ENCODE results near the gene ERH.
"Not testable (repeated sequence)": the region's sequence is repeated elsewhere in the genome, so short reads cannot be mapped to it uniquely, and the experiment has no call there.

ERH gene

DNA sequence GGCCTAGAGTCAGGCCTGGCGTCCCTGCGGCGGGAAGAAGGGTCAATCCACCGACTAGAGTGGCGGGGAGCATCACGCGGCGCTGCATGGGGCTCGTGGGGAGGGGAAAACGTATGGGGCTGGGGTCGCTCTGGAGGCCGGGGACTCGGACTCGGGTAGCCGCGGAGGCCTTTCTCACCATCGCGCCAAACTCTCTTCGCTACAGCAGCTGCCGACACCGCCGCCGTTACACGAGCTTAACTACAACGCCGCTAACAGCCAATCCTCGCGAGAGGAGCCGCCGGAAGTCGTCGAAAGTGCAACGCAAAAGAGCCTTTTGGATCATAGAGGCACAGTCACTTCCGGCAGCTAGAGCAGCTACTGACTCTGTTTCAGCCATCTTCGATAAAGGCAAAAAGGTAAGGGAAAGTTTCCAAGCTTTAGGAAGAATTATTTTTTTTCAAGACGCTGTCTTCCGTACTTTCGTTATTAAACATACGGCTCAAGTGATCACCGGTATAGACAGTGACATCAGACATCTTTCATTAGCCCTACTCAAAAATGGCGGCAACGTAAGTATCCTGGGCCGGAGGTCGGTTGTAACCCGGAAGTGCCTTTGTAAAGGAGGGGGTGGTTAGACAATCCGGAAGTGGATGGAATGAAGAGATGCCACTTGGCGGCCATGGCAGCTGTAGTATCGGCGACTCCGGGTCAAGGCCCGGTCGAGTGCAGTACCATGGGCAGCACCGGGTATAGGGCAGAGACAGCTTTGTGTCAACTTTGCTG is at the start of gene ERH, which contains the start of gene SLC39A9:
Gene ERH (minus strand): TSS at position 247 of the 765 bp plus-strand sequence. CDS start 66 bp downstream, at position 181.
Gene SLC39A9 (plus strand): TSS at position 640 of the 765 bp plus-strand sequence. CDS start 678 bp downstream, outside the sequence.
- Mint-ChIP-seq H3K4me1 (peaks cover 72% of the 10 kb centered on the region), H3K4me3 (peak within 1 kb of the TSS; percentile 97), H3K27me3 (no peaks in the 10 kb centered on the region), H3K27ac (peak within 1 kb of the TSS; percentile 100), H3K36me3 (peaks cover 54% of the 10 kb centered on the region), H3K9me3 (no peaks in the 10 kb centered on the region)
- CTCF ChIA-PET, result interaction anchor here (1.0 to 2.2 kb wide), 2 partner anchors 34 to 61 kb away, joined by 3 to 6 read pairs; no protein-coding TSS in a partner anchor
- DNase-seq, result peak; percentile 97

DNA sequence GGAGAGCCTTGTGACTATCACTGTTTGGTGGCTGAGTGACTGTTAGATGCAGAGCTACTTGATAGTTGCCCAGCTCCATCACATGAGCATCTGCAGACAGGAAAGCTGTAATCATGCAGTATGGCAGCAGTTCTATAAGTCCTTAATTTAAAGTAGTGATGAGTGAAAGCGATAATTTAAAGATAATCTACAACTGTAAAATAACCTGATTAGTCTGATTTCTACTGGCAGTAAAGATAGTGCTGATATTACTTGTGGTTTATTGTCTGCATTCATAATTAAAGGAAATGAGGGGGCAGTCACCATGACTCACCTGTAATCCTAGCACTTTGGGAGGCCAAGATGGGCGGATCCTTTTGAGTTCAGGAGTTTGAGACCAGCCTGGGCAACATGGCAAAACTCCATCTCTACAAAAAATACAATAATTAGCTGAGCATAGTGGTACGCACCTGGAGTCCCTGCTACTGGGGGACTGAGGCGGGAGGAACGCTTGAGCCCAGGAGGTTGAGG is 45.3 kb upstream of the ERH start:
- Mint-ChIP-seq H3K27ac (no peak overlapping the region), H3K4me1 (no peaks in the 10 kb centered on the region), H3K36me3 (peaks cover 36% of the 10 kb centered on the region), H3K27me3 (no peaks in the 10 kb centered on the region), H3K9me3 (no peaks in the 10 kb centered on the region), H3K4me3 (no peak overlapping the region)
- no peak for DNase-seq
- CTCF ChIA-PET, result interaction anchor here (1.0 kb wide), 1 partner anchor 182 kb away, joined by 3 read pairs; no protein-coding TSS in a partner anchor

GRCh38 chr14:69441948-69442347 is 43.8 kb upstream of the ERH start:
- Mint-ChIP-seq H3K27ac (no peak overlapping the region), H3K4me1 (no peaks in the 10 kb centered on the region), H3K36me3 (peaks cover 35% of the 10 kb centered on the region), H3K27me3 (no peaks in the 10 kb centered on the region), H3K9me3 (no peaks in the 10 kb centered on the region), H3K4me3 (no peak overlapping the region)
- DNase-seq, result no peak
- CTCF ChIA-PET, result interaction anchor here (1.0 kb wide), 1 partner anchor 181 kb away, joined by 3 read pairs; no protein-coding TSS in a partner anchor

DNA sequence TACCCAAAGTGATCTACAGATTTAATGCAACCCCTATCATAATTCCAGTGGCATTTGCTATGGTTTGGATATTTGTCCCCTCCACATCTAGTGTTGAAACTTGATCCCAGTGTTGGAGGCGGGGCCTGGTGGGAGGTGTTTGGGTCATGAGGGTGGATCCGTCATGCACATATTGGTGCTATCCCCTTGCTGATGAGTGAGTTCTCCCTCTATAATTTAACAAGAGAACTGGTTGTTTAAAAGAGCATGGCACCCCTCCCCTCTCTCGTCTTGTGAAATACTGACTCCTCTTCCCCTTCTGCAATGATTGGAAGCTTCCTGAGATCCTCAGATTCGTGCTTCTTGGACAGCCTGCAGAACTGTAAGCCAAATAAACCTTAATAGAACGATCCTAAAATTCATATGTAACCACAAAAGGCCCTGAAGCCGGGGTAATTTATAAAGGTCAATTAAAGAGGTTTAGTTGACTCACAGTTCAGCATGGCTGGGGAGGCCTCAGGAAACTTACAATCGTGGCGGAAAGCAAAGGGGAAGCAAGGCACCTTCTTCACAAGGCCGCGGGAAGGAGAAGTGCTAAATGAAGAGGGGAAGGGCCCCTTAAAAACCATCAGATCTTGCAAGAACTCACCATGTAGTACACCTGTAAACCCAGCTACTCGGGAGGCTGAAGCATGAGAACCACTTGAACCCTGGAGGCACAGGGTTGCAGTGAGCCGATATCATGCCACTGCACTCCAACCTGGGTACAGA is 41.6 kb upstream of the ERH start:
- Mint-ChIP-seq H3K4me3 (no peak overlapping the region), H3K9me3 (no peaks in the 10 kb centered on the region), H3K27ac (no peak overlapping the region), H3K36me3 (peaks cover 27% of the 10 kb centered on the region), H3K4me1 (no peaks in the 10 kb centered on the region), H3K27me3 (no peaks in the 10 kb centered on the region)
- CTCF ChIA-PET, result no interaction called here
- no peak for DNase-seq

DNA sequence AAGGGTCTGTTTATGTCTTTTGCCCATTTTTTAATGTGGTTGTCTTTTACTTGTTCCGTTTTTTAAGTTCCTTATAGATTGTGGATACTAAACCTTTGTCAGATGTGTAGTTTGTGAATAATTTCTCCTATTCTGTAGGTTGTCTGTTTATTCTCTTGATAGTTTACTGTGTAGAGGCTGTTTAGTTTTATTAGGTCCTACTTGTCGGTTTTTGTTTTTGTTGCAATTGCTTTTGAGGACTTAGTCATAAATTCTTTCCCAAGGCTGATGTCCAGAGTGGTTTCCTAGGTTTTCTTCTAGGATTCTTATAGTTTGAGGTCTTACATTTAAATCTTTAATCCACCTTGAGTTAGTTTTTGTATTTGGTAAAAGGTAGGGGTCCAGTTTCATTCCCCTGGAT is 34.3 kb upstream of the ERH start:
- no peaks in the 10 kb centered on the region for H3K9me3 Mint-ChIP-seq
- H3K4me3 Mint-ChIP-seq, result no peak overlapping the region
- CTCF ChIA-PET, result no interaction called here
- no peaks in the 10 kb centered on the region for H3K4me1 Mint-ChIP-seq
- no peak for DNase-seq
- no peaks in the 10 kb centered on the region for H3K27me3 Mint-ChIP-seq
- no peak overlapping the region for H3K27ac Mint-ChIP-seq
- H3K36me3 Mint-ChIP-seq, result peaks cover 9% of the 10 kb centered on the region

- no peaks in the 10 kb centered on the region for H3K9me3 Mint-ChIP-seq
- DNase-seq, result no peak
- H3K27ac Mint-ChIP-seq, result no peak overlapping the region
- H3K4me1 Mint-ChIP-seq, result no peaks in the 10 kb centered on the region
- no peaks in the 10 kb centered on the region for H3K27me3 Mint-ChIP-seq
- H3K4me3 Mint-ChIP-seq, result no peak overlapping the region
- CTCF ChIA-PET, result no interaction called here
- peaks cover 15% of the 10 kb centered on the region for H3K36me3 Mint-ChIP-seq
These were observed 32.3 kb upstream of the ERH start for GRCh38 chr14:69430306-69430939.

DNA sequence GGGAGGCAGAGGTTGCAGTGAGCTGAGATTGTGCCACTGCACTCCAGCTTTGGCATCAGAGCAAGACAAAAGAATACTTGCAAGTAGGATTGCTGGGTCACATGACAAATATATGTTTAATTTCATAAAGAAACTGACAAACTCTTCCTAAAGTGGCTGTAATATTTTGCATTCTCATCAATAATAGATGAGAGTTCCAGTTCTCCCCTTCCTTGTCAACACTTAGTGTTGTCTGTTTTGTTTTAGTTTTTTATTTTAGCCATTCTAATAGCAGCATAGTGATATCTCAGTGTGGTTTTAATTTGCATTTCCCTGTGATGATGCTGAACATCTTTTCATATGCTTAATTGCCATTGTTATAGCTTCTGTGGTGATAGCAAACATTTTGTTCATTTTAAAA is 31.5 kb upstream of the ERH start:
- CTCF ChIA-PET, result no interaction called here
- Mint-ChIP-seq H3K36me3 (peaks cover 22% of the 10 kb centered on the region), H3K4me3 (no peak overlapping the region), H3K9me3 (no peaks in the 10 kb centered on the region), H3K27me3 (no peaks in the 10 kb centered on the region), H3K27ac (no peak overlapping the region), H3K4me1 (no peaks in the 10 kb centered on the region)
- no peak for DNase-seq

GRCh38 chr14:69428289-69428998 is 30.3 kb upstream of the ERH start:
- CTCF ChIA-PET, result no interaction called here
- Mint-ChIP-seq H3K4me3 (no peak overlapping the region), H3K9me3 (no peaks in the 10 kb centered on the region), H3K27me3 (no peaks in the 10 kb centered on the region), H3K36me3 (peaks cover 26% of the 10 kb centered on the region), H3K27ac (peak overlapping the region; percentile 22), H3K4me1 (no peaks in the 10 kb centered on the region)
- no peak for DNase-seq

DNA sequence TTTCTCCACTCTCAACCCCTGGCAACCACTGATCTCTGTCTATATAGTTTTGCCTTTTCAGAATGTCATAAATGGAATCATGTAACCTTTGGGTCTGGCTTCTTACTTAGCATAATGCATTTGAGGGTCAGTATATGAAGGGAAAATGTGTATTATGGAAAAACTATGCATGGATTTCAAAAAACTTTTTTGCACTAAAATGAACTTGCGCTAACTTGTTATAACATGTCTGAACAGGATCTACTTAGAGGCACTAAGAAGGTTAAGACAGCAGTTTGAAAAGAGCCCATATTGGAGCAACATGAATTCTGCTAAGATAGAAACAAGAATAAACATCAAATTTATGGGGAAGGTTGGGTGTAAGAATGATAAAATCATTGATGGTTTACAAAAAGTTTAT is 29.5 kb upstream of the ERH start:
- H3K36me3 Mint-ChIP-seq, result peaks cover 26% of the 10 kb centered on the region
- H3K27me3 Mint-ChIP-seq, result no peaks in the 10 kb centered on the region
- no peak overlapping the region for H3K4me3 Mint-ChIP-seq
- H3K4me1 Mint-ChIP-seq, result no peaks in the 10 kb centered on the region
- no peak overlapping the region for H3K27ac Mint-ChIP-seq
- DNase-seq, result no peak
- CTCF ChIA-PET, result no interaction called here
- H3K9me3 Mint-ChIP-seq, result no peaks in the 10 kb centered on the region

DNA sequence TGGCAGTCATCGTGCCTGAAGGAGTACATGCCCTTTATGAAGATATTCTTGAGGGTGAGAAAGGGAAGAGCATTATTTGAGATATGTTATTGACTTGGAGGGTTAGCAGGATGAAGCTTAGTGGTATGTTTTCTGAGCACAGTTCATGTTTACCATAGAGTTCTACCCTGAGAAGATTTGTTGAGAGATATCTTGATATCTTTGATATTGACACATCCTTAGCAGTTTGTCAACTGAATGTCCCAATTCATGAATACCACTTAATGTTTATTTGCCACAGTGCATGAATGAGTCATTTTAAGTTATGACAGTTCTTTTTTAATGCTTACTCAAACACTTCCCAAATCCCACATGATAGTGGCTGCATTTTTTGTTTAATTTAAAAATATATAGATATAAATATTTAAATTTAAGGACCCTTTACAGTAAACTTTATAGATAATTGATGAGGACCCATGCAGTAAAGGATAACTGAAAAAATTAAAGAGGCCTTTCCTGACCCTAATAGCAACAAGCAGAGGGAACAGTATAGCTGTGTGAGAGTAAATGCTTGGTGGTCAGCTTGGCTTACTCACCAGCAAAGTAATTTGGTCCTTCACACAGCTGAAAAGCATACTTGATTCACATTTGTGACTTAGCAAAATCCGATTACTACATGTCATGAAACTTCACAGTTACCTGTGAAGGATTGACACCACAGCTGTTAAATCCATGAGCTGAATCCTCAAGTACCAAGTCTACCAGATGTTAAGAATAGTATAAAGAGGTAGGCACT is 26.2 kb upstream of the ERH start:
- H3K4me1 Mint-ChIP-seq, result peaks cover 11% of the 10 kb centered on the region
- H3K36me3 Mint-ChIP-seq, result peaks cover 34% of the 10 kb centered on the region
- no peaks in the 10 kb centered on the region for H3K27me3 Mint-ChIP-seq
- no peak overlapping the region for H3K27ac Mint-ChIP-seq
- H3K4me3 Mint-ChIP-seq, result no peak overlapping the region
- CTCF ChIA-PET, result interaction anchor here (1.0 kb wide), 1 partner anchor 12 kb away, joined by 3 read pairs; no protein-coding TSS in a partner anchor
- DNase-seq, result no peak
- no peaks in the 10 kb centered on the region for H3K9me3 Mint-ChIP-seq

GRCh38 chr14:69423279-69423678 is 25.2 kb upstream of the ERH start:
- Mint-ChIP-seq H3K36me3 (peaks cover 31% of the 10 kb centered on the region), H3K4me3 (no peak overlapping the region), H3K27ac (no peak overlapping the region), H3K9me3 (no peaks in the 10 kb centered on the region), H3K4me1 (peaks cover 17% of the 10 kb centered on the region), H3K27me3 (no peaks in the 10 kb centered on the region)
- CTCF ChIA-PET, result no interaction called here
- DNase-seq, result no peak

GRCh38 chr14:69416087-69416486 is 18.0 kb upstream of the ERH start:
- DNase-seq, H3K27ac Mint-ChIP-seq, H3K4me3 Mint-ChIP-seq, H3K27me3 Mint-ChIP-seq, CTCF ChIA-PET: not testable (repeated sequence)
- peaks cover 17% of the 10 kb centered on the region for H3K36me3 Mint-ChIP-seq
- peaks cover 15% of the 10 kb centered on the region for H3K4me1 Mint-ChIP-seq
- peaks cover 11% of the 10 kb centered on the region for H3K9me3 Mint-ChIP-seq

DNA sequence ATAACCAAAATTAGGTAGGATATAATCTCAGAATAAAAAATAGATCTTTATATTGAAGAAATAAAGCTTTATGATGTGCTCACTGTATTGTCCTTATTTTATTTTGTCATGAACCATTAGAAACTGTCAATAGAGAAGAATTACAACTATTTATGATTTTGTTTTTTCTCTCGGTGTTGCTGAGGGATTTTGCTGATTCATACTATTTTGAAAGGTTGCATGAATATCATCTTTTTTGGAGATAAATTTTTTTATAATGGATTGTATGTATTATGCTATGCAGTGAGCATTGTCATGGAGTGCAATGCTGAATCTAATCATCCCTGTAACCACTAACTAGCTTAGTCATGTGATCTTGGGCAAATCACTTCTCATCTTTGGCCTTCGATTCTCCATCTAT is 15.4 kb upstream of the ERH start:
- no peaks in the 10 kb centered on the region for H3K27me3 Mint-ChIP-seq
- H3K27ac Mint-ChIP-seq, result no peak overlapping the region
- CTCF ChIA-PET, result no interaction called here
- no peak for DNase-seq
- peaks cover 11% of the 10 kb centered on the region for H3K9me3 Mint-ChIP-seq
- H3K36me3 Mint-ChIP-seq, result peaks cover 17% of the 10 kb centered on the region
- H3K4me3 Mint-ChIP-seq, result no peak overlapping the region
- H3K4me1 Mint-ChIP-seq, result no peaks in the 10 kb centered on the region

Measured in activated naive CD4-positive, alpha-beta T cell treated with anti-CD3 and anti-CD28 coated beads, Interleukin-2, amount 10 ng/mL, durations not matched to agents 7 days and 5 days (primary cell).